Activated CD4-positive, CD25-positive, alpha-beta regulatory T cell treated with anti-CD3 and anti-CD28 coated beads, Interleukin-2, amount 50 U/mL, for 24 hours (primary cell): ENCODE data around the gene VN1R2.
"Not testable (repeated sequence)": the region's sequence is repeated elsewhere in the genome, so short reads cannot be mapped to it uniquely, and the experiment has no call there.

ENCODE experiments used
- ATAC-seq, 2 donors: fragments of 150-1000 bp; cut with Tn5 transposase; one replicate each; pipeline ENCODE4 v1.10.0; 2021; ENCODE audit warnings: mild to moderate bottlenecking in 1 of 2, moderate library complexity in 1 of 2

The VN1R2 gene, protein sequence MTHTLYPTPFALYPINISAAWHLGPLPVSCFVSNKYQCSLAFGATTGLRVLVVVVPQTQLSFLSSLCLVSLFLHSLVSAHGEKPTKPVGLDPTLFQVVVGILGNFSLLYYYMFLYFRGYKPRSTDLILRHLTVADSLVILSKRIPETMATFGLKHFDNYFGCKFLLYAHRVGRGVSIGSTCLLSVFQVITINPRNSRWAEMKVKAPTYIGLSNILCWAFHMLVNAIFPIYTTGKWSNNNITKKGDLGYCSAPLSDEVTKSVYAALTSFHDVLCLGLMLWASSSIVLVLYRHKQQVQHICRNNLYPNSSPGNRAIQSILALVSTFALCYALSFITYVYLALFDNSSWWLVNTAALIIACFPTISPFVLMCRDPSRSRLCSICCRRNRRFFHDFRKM

DNA sequence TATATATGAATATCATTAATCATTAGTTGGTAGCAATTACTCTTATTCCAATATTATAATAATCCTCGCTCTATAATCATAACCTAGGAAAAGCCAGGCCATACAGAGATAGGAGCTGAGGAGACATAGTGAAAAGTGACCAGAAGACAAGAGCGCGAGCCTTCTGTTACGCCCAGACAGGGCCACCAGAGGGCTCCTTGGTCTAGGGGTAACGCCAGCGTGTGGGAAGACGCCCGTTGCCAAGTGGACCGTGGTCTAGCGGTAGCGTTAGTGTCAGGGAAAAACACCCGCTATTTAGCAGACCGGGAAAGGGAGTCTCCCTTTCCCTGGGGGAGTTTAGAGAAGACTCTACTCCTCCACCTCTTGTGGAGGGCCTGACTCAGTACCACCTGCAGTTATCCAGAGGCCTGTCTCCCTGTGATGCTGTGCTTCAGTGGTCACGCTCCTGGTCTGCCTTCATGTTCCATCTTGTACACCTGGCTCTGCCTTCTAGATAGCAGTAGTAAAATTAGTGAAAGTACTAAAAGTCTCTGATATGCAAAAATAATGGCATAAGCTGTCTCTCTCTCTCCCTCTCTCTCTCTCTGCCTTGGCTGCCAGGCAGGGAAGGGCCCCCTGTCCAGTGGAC is at the start of gene VN1R2:
Gene VN1R2, plus strand, starts transcription at position 578 of the 628 bp plus-strand sequence. CDS start 84 bp downstream, outside the sequence.
- ATAC-seq: not testable (repeated sequence)

DNA sequence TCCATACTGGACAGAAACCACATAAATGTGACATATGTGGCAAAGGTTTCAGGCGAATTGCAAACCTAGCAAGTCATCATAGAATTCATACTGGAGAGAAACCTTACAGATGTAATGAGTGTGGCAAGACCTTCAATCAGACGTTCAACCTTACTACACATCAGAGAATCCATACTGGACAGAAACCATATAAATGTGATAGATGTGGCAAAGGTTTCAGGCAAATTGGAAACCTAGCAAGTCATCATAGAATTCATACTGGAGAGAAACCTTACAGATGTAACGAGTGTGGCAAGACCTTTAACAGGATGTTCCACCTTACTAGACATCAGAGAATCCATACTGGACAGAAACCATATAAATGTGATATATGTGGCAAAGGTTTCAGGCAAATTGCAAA is 46.5 kb upstream of the VN1R2 start:
- not testable (repeated sequence) for ATAC-seq

DNA sequence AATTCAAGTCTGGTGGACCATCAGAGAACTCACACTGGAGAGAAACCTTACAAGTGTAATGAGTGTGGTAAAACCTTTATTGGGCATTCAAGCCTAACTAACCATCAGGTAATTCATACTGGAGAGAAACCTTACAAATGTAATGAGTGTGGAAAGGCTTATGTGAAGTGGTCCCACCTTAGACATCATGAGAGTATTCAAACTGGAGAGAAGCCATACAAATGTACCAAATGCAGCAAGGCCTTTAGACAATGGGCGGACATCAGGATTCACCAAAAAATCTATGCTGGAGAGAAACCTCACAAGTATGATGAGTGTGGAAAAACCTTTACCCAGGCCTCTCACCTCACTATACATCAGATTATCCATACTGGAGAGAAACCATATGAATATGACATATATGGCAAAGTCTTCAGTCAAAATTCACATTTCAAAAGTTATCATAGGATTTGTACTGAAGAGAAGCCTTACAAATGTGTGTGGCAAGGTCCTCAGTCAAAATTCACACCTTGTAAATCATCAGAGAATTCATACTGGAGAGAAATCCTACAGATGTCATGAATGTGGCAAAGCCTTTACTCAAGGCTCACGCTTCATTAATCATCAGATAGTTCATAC is 45.3 kb upstream of the VN1R2 start:
- no peak for ATAC-seq

DNA sequence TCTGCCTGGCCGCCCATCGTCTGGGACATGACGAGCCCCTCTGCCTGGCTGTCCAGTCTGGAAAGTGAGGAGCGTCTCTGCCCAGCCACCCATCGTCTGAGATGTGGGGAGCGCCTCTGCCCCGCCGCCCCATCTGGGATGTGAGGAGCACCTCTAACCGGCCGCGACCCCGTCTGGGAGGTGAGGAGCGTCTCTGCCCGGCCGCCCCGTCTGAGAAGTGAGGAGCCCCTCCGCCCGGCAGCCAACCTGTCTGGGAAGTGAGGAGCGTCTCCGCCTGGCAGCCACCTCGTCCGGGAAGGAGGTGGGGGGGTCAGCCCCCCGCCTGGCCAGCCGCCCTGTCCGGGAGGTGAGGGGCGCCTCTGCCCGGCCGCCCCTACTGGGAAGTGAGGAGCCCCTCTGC is 35.4 kb upstream of the VN1R2 start:
- not testable (repeated sequence) for ATAC-seq

DNA sequence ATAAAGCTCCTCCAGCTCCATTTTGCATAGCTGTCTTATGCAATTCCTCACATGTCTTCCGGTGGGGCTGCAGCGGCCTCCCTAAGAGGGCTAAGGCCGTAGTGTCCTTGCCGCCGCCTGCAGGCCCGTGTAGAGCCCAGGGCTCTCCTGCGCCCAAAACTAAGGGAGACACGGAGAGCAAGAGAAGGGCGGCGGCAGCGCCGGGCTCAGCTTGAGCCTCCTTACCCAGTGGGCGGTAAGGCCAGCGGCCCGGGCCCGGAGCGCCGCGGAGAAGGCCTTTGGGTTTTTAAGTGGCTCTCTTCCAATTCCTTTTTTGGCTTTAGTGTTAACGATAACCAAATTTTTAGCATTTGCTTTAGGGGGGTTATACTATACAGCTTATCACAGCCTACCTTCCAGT is 33.5 kb upstream of the VN1R2 start:
- no peak for ATAC-seq

DNA sequence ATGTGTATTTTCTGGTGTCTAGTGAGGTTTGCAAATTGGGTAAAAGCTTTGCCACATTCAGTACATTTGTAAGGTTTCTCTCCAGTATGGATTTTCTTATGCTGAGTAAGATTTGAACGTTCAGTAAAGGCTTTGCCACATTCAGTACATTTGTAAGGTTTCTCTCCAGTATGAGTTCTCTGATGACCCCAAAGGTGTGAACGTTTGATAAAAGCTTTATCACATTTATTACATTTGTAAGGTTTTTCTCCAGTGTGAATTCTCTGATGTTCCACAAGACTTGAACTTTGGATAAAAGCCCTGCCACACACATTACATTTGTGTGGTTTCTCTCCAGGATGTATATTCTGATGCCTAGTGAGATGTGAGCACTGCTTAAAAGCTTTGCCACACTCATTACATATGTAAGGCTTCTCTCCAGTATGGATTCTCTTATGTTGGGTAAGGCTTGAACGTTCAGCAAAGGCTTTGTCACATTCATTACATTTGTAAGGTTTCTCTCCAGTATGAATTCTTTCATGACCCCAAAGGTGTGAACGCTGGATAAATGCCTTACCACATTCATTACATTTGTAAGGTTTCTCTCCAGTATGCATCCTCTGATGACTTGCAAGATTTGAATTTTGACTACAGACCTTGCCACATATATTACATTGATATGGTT is 20.8 kb upstream of the VN1R2 start:
- ATAC-seq: no peak

DNA sequence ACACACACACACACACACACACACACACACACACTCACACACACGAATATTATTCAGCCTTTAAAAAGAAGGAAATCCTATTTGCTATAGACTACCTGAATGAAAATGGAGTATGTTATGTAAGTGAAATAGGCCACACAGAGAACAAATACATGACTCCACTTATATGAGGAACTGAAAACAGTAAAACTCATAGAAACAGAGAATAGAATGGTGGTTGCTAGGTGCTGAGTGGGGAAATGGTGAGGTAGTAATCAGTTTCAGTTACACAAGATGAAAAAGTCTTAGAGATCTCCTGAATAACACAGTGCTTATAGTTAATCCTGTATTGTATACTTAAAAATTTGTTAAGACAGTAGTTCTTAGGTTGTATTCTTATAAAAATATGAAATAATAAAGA is 11.6 kb upstream of the VN1R2 start:
- ATAC-seq: no peak

DNA sequence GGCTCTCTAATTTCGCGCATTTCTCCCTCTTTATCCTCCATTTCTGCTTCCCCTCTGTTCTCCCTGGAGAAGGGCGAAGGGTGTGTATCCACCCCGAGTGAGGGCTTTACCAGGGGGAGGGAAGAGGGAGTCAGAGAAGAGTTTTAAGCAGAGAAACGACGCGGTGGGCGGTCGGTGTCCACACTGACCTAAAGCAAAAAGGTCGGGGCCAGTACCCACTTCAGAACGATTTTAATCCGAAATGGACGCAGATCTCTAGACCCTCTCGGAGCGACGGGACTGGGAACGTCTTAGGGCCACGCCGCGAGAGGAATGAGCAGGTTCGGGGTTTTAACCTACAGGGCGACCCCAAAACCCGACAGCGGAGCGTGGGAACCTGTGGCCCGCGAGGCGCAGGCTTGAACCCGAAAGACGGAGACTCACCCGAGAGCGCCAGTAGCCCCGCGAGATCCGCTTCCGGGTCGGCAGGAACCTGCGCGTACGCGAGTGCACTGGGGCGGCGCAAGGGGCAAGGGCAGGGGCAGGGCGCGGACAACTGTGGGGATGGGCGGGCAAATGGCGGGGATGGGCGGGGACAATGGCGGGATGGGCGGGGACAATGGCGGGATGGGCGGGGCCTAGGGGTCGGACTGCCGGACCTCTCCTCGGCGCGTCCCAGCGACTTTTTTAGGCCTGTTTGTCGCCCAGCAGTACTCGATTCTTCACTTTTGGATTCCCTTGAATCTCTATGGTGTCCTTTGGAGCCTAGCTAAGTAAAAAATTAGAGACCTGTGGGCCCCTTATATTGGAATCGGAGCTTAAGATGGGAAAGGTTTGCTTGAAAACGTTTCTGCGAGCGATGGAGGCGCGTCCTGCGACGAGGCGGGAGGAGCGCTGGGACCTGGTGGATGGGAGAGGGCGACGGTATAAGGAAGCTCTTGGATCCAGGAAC is 3.4 kb upstream of the VN1R2 start, which contains the start of gene ZNF677:
Gene ZNF677, minus strand, starts transcription at position 463 of the 931 bp plus-strand sequence. CDS start 3,323 bp downstream, outside the sequence.
- peak; percentile 100 for ATAC-seq

DNA sequence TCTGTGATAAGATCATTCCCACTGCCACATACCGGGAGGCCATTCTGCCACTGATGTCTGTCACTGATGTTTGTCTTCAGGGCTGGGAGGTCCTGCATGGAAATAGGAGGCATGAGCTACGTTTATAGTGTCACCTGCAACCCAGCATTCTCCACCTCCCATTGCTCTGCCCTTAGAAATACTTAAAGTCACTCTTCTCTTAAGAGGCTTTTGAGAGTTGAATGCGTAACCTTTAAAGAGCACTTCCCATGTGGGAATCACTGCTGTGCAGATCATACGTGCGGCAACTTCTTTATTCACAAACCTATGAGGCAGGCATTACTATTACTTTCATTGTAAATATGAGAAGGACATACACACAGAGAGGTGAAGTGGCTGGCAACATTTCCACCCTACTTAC is 9.5 kb downstream of the VN1R2 start, which contains the start of gene VN1R4:
Gene VN1R4, minus strand, starts transcription at position 101 of the 400 bp plus-strand sequence. Its CDS starts 58 bp downstream, at position 43.
- ATAC-seq: not testable (repeated sequence)

DNA sequence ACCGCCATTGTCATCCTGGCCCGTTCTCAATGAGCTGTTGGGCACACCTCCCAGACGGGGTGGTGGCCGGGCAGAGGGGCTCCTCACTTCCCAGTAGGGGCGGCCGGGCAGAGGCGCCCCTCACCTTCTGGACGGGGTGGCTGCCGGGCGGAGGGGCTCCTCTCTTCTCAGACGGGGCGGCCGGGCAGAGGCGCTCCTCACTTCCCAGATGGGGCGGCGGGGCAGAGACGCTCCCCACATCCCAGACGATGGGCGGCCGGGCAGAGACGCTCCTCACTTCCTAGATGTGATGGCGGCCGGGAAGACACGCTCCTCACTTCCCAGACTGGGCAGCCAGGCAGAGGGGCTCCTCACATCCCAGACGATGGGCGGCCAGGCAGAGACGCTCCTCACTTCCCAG is 11.8 kb downstream of the VN1R2 start:
- ATAC-seq: not testable (repeated sequence)

DNA sequence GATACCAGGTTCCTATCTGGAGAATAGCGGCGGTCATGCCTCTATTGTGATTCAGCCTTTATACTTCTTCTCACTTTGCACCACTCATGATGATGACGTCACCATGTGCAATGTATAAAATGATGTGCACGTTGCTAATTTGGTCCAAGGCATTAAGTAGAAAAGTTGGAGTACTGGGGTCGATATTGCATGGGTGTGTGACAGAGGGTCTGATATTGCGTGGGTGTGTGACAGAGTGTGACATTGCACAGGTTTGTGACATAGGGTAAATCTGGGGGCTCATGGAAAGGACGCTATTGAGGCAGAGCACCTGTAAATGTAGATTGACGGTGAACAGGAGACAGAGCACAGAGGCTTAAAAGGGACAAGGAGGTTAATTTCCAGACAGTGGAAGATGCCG is 14.0 kb downstream of the VN1R2 start:
- no peak for ATAC-seq

DNA sequence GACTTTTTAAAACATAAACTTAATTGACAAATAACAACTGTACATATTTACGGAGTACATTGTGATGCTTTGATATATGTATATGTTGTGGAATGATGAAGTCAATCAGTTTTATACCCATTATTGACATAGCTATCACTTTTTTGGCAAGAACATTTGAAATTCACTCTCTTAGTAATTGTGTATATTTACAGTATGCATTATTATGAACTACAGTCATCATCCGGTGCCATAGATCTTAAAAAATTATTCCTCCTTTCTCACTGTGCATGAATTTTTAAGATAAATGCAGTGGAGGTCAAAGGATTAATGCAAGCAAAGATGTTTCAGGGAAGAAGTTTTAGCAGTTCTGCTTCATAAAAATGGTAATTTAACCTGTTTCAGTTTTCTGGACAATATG is 17.4 kb downstream of the VN1R2 start:
- ATAC-seq: no peak

DNA sequence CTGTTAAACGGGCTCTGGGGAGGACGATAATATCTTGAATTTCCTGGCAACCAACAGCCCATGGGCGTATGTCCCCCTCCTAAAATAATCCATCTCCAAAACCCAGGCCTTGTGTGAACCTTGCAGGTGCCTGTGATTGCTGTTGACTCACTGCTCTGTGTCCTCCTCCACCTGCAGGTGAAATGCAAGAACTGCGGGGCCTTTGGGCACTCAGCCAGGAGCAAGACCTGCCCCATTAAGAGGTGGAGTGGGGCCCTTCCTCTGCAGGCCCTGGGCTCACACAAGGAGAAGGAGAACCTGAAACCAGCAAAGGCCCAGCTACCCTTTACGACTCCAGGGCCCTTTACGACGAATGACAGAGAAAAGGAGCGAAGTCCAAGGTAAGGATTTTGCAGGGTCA is 23.9 kb downstream of the VN1R2 start:
- ATAC-seq: not testable (repeated sequence)

DNA sequence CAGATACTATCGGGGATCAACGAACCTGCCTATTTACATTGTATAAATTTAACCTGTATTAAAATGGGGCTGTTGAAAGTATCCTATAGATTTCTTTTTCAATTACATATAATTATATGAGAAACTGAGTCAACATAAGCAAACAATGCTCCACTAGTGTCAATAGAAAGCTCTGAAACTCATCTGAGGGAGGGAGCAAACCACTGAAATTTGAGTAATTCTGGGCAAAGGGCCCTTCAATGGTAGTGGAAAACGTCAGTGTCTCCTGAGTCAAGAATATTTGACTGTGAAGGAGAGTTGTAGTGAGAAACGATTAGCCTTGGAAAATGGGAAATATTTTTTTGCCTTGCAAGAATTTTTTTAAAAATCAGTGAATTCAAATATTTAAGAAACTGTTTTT is 27.0 kb downstream of the VN1R2 start:
- ATAC-seq: no peak

DNA sequence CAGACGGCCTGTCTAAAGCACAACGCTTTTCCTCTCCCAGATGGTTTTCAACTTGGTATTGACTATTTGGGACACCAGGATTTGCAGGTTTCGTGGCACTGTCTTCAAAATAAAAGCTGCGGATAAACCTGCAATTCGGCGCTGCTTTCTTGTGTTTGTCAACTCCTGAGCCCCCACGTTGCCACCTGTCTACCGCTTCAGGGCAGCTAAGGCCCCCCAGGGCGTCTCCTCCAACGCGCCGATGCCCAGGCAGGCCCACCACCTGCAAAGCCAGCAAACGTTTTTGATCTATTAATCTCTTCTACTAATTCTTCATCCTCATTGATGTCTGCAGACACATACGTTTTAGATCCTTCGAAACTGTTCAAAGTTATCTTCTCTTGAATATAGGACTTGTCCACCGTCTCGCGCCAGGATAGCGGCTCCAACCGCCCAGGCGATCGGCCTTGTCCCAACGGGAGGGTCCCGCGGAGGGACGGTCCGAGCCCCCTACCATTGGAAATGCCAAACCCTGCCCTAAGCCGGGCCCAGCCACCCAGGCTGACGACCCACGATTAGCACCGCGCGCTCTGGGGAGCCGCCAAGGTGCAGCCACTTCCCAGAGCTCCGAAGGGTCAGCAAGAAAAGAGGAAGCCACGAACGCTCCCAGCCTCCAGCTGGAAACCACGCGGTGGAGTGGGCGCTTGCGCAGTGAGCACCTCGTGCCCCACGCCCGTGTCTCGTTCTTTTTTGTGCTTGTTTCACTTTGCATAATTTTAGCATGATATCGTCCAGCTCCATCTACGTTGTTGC is 32.9 kb downstream of the VN1R2 start:
- ATAC-seq: no peak

DNA sequence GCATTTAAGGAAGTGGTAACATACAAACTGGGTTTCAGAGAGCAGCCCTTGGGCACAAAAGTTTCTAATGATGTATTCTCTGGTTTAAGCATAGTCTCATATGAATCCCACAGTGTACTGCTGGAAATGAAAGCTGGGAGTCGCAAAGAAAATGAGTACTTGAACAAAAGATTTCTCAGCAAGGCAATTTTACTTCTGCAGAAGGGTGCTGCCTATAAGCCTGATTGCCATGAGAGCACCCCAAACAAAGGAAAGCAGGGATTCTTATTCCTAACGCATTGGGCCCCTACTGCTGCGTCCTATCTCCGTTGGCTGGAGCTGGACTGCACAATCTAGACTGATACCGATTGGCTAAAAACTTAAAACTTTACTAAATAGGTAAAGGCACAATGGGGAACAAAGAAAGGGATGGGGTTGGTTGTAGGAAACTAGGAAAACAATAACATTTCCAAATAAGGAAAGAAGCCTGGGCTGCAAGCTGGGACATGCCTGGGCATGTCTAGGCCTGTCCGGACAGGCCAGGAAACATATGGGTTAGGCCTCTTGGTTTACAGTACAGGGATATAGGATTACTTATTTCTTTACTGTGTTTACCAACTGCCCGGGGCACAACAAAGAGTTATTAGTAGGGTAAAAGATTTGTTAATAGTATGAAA is 36.8 kb downstream of the VN1R2 start:
- ATAC-seq: no peak

DNA sequence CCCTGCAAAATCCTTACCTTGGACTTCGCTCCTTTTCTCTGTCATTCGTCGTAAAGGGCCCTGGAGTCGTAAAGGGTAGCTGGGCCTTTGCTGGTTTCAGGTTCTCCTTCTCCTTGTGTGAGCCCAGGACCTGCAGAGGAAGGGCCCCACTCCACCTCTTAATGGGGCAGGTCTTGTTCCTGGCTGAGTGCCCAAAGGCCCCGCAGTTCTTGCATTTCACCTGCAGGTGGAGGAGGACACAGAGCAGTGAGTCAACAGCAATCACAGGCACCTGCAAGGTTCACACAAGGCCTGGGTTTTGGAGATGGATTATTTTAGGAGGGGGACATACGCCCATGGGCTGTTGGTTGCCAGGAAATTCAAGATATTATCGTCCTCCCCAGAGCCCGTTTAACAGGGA is 43.2 kb downstream of the VN1R2 start:
- not testable (repeated sequence) for ATAC-seq

DNA sequence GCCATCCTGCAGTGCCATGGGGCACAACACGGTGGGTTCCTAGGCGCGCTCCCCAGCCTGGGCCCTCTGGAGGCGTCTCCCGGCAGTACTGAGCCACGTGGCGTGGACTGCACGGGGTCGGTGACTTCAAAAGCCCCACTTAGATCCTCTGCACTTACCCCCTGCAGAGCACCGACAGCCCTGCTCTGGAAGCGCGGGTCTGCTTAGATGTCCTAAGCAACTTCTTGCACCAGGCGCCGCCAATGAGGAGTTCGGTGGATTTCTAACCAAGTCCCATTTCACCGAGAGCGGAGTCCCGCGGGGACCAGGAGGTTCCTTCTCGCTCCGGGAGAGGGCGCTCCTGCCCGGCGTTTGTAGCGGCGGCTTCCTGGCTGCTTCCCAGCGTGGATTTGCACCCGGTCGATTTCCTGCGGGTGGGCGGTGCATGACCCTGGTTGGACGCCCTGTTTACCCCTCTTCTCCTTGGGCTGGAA is 50.3 kb downstream of the VN1R2 start:
- ATAC-seq: no peak
